ENCODE measurements around the gene STIM2. TPM values are rescaled to one million over a fixed set of nuclear protein-coding genes. Genes with fewer than 3 reads are reported as not detected.

Gene STIM2
- total and polyA plus RNA-seq, 2 donors (not counting 3 experiments of a cell fraction or from before 2014, with no cell fraction given) = 21.0 to 21.2 TPM

DNA sequence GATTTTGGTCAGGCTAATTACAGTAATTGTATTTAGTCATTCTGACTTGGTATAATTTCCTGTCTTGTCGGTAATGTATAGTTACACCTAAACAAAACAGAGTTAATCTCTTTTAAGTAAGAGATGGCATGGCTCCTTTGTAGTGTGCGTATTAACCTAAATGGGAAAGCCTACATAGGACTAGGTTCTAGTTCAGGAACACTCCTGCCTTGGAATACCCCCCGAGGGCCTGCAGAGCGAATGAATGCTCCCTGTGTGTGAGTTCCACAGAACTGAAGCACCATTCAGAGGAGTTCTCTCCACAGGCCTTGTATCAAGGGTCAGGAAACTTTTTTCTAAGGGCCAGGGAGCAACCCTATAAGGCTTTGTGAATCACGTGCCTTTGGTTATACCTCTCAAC lies 44.9 kb upstream of the STIM2 start:
- Histone ChIP-seq H2AFZ (ENCODE audit: low read depth, low read length) (no peak overlapping the region), H4K20me1 (replicated peaks; ENCODE audit: control insufficient read depth, extremely low read depth, insufficient read depth, low read length) (no peaks in the 10 kb centered on the region), H3K9ac (replicated peaks; ENCODE audit: extremely low read depth, insufficient read depth, low read length) (no peak overlapping the region), H3K4me1 (ENCODE audit: control insufficient read depth, extremely low read depth, insufficient read depth, low read length) (peaks cover 18% of the 10 kb centered on the region), H3K79me2 (ENCODE audit: control insufficient read depth, insufficient read depth, low read length) (no peaks in the 10 kb centered on the region), H3K4me3 (replicated peaks in 1 of 3; ENCODE audit: insufficient read depth in 1 of 3, low read depth in 1 of 3, low read length in 3 of 3) (no peak overlapping the region), H3K27me3 (ENCODE audit: control insufficient read depth in 2 of 2, insufficient read depth in 2 of 2, low read length in 2 of 2) (no peaks in the 10 kb centered on the region), H3K9me3 (replicated peaks; ENCODE audit: control insufficient read depth, insufficient read depth, low read length) (no peaks in the 10 kb centered on the region), H3K27ac (ENCODE audit: insufficient read depth, low read depth, low read length) (no peak overlapping the region), H3K9me1 (replicated peaks; ENCODE audit: control insufficient read depth, extremely low read depth, insufficient read depth, low read length) (no peaks in the 10 kb centered on the region), H3K36me3 (ENCODE audit: control insufficient read depth in 2 of 2, extremely low read depth in 1 of 2, insufficient read depth in 2 of 2, low read length in 2 of 2) (no peaks in the 10 kb centered on the region), H3K4me2 (ENCODE audit: insufficient read depth, low read length) (no peak overlapping the region)
- DNase-seq (ENCODE audit: low read depth, low spot score) (no peak), FAIRE-seq (no peak)
- BruUV-seq (replicated peaks) = no TSS peak
- intact Hi-C loops (cut with micrococcal nuclease) (no loop called here), dilution Hi-C loops (cut with MboI; ENCODE audit: extremely low pct_ligation_motif_present, low sequenced_read_pairs) (no loop called here)
- ChIA-PET POLR2A (no interaction called here), CTCF (no interaction called here)
- TF ChIP-seq, protein P1, sequence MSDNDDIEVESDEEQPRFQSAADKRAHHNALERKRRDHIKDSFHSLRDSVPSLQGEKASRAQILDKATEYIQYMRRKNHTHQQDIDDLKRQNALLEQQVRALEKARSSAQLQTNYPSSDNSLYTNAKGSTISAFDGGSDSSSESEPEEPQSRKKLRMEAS (IDR thresholded peaks at IDR 0.05; ENCODE audit: insufficient read depth, insufficient read length) = no peak
- no peak for TF ChIP-seq POLR2AphosphoS5 (IDR thresholded peaks at IDR 0.05; ENCODE audit: insufficient read depth, low read depth, low read length)
- TF ChIP-seq MYC (IDR thresholded peaks at IDR 0.05; ENCODE audit: low read depth, low read length) = no peak
- no peak for TF ChIP-seq FOS (IDR thresholded peaks at IDR 0.05; ENCODE audit: borderline replicate concordance, insufficient read depth, low read length)
- TF ChIP-seq, protein P2, sequence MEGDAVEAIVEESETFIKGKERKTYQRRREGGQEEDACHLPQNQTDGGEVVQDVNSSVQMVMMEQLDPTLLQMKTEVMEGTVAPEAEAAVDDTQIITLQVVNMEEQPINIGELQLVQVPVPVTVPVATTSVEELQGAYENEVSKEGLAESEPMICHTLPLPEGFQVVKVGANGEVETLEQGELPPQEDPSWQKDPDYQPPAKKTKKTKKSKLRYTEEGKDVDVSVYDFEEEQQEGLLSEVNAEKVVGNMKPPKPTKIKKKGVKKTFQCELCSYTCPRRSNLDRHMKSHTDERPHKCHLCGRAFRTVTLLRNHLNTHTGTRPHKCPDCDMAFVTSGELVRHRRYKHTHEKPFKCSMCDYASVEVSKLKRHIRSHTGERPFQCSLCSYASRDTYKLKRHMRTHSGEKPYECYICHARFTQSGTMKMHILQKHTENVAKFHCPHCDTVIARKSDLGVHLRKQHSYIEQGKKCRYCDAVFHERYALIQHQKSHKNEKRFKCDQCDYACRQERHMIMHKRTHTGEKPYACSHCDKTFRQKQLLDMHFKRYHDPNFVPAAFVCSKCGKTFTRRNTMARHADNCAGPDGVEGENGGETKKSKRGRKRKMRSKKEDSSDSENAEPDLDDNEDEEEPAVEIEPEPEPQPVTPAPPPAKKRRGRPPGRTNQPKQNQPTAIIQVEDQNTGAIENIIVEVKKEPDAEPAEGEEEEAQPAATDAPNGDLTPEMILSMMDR (IDR thresholded peaks at IDR 0.05; ENCODE audit: extremely low read depth in 1 of 2, insufficient read depth in 1 of 2, low read depth in 1 of 2, low read length in 2 of 2) = no peak
- TF ChIP-seq POLR2A (IDR thresholded peaks at IDR 0.05; ENCODE audit: low read depth, low read length) = no peak
- no peak for TF ChIP-seq GATA2 (IDR thresholded peaks at IDR 0.05; ENCODE audit: insufficient read depth, insufficient read length, low read depth, low read length)
- TF ChIP-seq EZH2 (IDR thresholded peaks at IDR 0.05; ENCODE audit: borderline replicate concordance, low read depth, low read length, severe bottlenecking) = no peak
- TF ChIP-seq JUN (IDR thresholded peaks at IDR 0.05; ENCODE audit: borderline replicate concordance, insufficient read depth, insufficient read length, low read depth) = no peak

Measured in endothelial cell of umbilical vein (primary cell).